Globus pallidus (tissue), 1 donor: ENCODE measurements around the gene CLMN.

Experiments
- DNase-seq: peaks from one replicate; pipeline ENCODE4 v3.0.0-alpha.2; 2015; ENCODE audit warnings: low spot score

Gene CLMN

DNA sequence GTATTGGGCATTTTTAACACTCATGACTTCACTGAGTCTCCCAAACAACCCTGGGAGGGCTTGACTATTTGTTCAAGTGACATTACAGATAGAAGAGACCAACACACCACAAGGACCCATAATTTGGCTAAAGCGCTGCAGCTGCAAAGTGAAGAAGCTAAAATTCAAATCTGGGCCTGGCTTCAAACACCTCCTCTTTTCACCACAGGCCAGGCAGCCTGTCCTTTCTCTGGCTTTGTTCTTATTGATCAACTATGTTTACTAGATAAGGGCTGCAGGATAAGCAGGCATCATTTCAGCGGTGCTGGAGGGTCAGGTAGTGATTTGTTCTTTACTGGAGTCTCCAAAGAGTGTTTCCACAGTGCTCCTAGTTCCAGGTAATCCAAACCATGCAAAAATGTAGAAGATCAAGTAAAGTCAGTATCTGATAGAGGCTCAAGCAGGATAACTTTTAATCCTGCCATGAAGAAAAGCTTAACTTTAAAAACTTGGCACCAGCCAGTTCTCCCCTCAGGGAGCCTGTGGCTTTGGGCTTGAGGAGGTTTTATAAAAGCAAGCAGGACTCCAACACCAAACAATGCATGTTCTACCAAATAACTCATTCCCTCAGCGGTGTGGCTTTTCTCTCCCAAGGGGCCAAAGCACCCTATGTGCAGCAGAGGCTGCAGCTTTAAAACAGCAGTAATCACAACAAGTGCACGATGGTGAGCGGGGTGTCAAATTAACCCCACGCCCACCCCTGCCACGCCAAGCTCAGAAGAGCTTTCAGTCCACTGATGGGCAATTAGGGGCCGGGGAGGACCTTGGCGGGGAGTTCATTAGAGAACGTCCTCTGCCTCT lies 16.8 kb downstream of the CLMN start:
- no peak for DNase-seq

DNA sequence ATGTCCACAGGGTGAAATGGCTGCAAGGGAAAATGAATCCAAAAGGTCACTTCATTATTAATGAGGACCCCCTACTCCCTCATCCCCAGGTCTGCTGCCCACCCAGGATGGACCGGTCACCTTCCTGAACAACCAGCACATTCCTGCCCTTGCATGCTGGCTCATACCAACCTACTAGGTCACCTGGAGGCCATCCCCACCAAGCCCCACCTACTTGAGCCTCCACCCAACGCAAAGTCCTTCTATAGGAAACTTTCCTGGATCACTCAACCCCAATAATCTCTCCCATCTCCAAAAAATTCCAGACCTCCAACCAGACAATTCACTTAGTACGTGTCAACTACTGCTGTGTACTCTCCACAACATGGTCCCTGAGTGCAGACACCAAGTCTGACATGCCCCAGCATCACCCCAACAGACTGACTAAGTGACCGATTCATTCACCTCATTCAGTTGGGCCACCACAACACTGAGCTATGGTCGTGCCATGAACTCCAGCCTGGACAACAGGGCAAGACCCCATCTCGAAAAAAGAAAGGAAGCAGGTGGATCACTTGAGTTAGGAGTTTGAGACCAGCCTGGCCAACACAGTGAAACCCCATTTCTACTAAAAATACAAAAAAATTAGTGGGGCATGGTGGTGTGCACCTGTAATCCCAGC lies 18.1 kb downstream of the CLMN start:
- no peak for DNase-seq

DNA sequence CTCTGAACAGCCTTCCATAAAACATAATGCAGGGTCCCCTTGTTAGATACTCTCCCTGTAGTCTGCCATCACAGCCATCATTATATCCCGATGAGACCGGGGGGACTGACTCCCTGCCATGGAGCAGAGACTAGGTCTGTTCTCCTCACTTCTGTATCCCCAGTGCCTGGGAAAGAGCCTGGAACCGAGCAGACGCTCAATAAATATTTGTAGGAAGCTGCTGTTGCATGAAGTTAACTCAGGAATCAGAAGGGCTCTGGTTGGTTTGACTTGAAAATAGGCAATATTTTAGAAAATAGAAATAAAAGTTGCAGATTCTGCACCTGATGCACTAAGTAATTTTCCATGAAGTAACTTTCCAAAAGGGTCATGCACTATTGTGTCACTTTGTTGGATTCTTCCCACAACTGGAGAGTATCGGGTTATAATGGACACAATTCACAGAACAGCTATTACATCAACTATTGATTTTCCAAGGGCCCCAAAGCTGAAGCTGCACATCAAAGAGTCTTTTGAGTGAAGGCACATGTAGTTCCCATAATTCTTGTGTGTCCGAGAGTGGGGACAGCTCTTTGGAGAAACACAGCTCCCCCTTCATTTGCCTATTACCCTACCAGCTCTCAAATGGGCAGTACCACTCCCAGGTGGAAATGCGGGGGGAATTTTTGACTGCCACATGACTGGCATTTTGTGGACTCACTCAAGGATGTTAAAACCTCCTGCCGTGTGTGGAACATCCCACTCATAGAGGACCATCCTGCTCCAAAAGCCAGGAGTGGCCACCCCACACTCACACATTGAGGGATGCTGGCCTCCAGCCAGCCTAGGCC lies 18.8 kb downstream of the CLMN start:
- peak; percentile 97 for DNase-seq

DNA sequence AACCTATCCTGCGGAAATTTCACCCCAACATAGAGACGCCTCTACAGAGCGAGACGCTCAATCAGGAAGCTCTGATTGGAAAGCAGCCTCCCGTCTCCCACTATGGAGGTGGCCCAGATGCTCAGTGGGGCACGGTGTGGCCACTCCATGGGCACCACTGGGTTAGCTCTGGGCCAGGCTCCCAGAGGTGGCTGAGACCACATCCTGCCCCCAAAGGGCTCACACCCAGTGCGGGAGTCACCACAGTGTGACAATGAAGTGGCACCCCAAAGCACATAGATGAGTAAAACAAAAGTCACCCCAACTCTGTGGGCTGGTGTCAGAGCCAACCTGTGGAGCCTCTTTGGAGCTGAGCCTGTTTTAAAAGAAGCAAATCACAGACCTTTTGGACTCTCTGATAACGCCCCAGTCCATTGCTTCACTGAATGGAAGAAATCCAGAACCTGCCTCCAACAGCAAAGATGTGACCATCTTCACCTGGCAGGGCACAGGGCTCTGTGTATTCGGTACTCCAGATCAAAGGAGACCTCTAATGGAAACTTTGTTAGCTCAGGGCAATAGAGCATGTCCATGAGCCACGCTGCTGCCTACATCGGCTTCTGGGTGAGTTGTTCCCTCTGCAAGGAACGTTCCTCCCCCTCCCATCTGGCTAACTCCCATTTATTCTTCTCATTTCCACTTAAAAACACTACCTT lies 19.6 kb downstream of the CLMN start:
- no peak for DNase-seq

DNA sequence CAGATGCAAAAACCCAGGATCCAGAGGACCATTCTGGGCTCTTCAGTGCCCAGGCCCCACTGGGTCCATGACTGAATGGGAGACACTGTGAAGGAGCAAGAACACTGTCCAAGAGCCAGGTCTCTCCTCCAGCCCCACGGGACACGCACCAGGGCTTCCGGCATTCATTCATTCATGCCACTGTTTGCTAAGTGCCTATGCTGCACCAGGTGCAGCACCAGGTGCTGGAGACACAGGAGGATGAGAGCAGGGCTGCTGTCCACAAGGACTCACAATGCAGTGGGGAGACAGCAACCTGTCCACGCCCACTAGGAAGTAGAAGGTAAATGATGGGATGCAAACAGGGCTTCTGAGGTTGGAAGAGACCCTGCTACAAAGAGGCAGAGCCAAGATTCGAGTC lies 20.4 kb downstream of the CLMN start:
- no peak for DNase-seq

DNA sequence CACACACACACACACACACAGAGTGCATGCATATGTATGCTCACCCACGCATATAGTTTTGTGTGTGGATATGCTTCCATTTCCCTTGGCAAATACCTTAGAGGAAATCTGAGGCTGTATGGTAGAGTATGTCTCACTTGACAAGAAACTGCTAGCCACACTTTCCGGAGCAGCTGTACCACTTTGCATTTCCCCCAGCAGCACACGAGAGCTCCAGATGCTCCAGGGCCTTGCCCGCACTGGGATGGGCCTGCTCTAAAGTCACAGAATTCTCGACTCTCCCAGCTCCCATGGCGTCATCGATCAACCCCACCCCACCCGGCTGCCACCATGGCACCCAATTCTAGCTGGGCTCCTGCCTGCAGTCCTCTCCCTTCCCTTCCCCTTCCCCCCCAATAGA lies 21.9 kb downstream of the CLMN start:
- DNase-seq = no peak

DNA sequence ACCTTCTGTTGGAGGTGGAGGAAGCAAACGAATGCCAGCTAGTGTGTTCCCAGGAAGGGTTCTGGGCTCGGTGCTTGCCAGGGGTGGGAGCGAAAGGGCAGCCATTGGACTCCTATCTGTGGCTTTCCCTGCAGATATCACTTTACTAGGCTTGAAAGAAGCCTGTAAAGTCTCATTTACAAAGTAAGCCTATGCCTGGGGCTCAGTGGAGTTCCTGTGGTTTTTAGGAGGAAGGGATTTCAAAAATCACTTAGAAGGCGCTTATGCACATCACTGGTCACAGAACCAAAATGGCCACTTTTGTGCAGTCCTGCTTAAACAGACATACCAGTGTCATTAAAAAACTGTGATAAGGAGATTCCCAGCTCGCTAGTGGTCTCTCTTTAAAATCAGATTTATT lies 22.7 kb downstream of the CLMN start:
- no peak for DNase-seq

DNA sequence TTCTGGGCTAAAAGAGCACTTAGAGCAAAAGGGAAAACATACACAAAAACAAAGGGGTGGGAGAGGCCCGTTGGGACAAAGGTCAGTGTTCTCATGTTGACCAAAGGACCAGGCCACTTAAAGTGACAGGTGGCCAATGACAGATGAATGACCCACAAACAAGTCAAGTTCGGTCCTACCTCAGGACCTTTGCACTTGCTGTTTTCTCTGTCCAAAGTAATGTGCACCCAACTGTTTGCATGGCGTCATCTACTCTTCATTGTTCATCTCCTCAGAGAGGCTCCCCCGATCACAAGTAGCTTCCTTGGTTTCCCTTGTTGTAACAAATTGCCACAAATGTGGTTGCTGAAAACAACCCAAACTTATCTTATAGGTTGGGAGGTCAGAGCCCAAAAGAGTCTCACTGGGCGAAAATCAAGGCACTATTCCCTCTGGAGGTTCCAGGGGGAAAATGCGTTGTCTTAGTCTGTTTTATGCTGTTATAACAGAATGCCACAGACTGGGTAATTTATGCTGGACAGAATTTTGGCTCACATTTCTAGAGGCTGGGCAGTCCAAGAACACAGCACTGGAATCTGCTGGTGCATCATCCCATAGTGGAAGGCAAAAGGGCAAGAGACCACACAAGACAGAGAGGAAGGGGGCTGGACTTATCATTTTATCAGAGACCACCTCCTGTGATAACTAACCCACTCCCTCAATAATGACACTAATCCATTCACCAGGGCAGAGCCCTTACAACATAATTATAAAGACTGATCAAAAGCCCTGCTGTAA lies 23.9 kb downstream of the CLMN start:
- DNase-seq = no peak

DNA sequence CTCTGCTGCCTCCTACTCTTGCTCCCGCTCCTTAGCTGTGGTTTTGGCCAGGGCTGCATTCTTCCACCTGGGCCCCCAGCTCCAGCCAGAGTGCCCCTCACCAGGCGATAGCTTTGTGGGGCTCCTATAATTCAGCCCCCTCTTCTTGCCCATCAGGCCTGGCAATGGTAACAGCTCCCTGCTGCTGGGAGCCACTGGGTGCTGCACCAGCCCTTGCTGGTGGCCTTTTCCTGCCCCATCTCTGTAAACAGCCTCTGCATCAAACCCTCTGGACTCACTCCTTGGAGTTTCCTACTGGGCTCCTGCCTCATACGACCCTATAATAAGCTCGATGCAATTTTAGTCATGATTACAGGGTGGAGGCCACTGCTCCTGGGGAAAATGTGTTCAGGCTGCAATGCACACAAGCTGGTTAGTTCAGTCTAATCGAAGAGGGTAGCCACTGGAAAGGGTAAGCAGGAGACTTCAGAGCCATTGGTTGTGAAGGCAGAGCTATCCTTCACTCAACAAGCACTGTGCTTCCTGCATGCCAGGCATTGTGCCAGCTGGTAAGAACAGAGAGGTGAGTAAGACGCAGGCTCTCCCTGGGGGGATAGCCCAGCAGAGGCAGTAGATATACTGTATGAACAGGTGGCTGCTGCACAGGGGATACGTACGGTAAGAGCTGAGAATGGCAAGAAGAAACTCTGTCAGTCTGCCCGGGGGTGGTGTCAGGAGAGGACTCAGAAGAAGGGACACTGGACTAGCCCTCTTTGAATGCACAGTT lies 24.7 kb downstream of the CLMN start:
- DNase-seq = no peak

DNA sequence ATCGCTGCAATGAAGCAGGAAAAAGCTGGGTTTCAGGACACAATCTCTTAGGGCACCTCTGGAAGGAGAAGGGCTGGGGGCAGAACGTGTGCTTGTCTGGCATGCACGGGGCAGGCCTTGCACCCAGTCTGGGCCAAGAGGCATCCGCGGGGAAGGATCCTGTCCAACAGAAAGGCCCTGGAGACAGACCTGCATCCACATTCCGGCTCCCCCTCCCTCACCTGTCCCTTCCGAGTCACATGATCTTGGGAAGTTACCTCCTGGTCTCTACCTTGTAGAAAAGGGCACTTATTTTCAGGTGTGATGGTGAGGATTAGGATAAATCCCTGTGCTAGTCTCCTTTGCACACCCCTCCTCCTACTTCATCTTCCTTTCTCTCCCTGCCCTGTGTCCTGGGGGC lies 25.4 kb downstream of the CLMN start:
- DNase-seq = no peak

DNA sequence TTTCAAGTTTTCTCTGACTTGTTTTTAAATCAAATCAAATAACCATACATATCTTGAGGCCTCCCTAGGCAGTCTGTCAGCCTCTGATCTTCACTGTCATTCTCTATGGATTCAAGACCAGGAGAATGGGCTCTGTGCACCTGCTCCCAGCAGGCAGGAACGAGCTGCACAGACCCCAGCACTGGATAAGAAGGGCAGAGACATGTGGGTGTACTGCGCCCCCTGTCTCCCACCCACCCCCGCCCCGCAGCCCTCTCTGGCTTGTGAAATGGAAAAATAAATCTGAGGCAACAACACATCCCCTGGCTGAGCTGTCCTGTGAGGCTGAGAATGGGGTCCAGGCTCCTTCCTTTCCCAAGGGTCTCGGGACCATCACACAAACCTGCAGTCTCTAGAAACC lies 26.3 kb downstream of the CLMN start:
- no peak for DNase-seq

DNA sequence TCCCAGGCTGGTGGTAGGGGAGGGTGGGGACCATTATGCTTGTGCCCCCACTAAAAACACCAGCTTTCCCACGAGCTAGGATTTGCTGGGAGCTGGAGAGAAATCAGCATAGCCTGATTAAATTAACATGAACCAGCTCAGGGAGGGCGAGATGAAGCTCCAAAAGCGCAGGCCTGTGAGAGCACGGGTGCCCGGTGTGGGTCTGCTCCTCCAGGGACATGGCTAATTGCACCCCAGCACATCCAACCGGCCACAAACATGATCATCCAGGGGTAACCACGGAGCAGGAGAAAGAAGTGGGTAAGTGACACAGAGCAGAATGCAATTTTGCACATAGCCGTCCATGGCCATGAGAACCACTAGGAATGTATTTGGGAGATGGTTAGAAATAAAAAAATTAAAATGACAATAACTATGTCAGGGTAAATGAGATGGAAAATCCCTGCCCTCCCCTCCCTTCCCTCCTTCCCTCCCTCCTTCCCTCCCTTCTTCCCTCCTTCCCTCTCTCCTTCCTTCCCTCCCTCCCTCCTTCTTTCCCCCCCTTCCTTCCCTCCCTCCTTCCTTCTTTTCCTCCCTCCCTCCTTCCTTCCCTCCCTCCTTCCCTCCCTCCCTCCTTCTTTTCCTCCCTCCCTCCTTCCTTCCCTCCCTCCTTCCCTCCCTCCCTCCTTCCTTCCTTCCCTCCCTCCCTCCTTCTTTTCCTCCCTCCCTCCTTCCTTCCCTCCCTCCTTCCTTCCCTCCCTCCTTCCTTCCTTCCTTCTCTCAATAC lies 26.9 kb downstream of the CLMN start:
- DNase-seq = no peak

DNA sequence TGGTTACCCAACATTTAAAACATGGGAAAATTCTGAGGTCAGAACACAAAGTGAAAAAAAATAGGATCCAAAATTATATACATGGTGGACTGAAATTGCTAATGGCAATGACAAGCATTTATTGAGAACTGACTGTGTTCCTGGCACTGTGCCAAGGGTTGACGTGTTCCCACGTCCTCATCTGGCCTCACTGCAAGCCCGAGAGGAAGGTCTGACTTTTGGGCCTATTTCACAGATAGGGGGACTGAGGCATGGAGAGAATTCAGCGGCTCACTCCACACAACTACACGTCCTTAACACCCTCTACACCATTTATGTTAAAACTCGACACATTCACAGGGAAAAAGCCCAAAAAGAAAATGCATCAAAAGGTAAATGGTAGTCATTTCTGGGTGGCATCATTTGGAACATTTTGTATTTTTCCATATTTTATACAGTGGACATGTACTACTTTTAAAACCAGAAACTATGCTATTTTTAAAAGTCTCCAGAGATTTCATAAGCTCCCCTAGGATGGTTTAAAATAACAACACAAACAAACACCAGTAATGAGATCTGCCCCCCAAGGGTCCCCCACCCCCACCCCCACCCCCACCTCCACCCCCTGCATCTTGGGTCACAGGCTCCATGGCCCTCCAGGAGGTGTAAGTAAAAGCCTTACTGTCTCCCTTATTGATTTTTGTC lies 27.7 kb downstream of the CLMN start:
- peak; percentile 72 for DNase-seq

DNA sequence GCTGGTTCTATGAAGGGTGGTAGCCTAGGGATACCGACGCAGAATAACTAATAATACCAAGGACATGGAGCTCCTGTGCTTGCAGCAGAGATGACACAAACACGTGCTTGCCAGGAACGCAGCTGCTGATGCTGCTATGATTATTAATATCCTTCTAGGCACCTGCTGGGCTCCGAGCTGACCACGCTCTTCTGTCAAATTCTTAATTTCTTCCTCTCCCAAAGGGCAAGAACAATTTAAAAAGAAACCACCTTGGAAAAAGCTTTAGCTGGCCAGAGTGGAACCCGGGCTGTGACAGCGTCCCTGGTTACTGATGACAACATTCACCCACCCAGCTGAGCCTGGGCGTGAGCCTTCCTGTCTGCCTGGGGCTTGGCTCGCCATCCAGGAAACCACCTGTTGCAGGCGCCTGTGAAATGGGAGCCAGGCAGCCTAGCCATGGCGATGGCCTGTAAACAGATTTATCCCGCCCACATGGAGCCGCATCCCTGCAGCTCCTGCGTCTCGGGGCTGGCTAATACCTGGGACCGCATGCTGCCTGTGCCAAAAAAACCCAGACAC lies 28.8 kb downstream of the CLMN start:
- no peak for DNase-seq

DNA sequence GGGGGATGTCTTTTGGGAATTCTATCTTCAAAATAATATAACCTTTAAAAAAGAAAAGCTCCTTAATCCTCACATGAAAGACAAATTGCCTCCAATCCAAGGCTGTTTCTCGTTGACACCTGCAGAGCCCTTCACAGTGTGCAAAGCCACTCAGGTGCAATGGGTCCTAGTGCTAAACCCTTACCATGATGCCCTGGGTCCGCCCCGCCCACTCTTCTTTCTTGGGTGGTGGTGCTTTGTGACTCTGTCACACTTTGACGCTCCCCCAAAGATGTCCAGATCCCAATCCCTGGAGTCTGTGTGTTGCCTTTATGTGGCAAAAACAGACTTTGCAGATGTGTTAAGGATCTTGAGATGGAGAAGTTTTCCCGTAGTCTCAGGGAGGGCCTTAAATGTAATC lies 29.7 kb downstream of the CLMN start:
- no peak for DNase-seq

DNA sequence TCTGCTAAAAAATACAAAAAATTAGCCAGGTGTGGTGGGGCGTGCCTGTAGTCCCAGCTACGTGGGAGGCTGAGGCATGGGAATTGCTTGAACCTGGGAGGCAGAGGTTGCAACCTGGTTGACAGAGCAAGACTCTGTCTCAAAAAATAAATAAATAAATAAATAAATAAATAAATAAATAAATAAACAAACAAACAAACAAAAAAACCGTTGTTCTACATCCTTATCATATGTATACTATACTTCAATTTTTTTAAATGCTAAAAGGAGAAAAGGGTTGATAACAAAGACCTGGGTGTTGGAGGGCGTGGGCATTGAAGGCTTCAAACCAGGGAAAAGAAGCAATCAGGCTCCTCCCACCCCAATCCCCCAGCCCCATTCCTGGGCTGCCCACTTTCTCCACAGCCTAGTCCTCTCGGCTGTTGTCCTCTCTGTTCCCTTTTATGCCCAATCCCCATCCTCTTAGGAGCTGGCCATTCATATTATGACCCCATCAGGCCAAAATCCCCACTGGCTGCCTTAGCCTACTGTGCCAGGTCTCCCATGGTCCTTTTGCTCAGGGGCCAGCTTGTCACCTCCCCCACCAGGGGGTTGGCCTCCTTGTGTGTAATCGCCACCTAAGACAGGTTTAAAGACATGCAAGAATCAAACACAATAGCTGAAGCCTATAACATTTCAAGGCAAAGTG lies 30.2 kb downstream of the CLMN start:
- DNase-seq = no peak

DNA sequence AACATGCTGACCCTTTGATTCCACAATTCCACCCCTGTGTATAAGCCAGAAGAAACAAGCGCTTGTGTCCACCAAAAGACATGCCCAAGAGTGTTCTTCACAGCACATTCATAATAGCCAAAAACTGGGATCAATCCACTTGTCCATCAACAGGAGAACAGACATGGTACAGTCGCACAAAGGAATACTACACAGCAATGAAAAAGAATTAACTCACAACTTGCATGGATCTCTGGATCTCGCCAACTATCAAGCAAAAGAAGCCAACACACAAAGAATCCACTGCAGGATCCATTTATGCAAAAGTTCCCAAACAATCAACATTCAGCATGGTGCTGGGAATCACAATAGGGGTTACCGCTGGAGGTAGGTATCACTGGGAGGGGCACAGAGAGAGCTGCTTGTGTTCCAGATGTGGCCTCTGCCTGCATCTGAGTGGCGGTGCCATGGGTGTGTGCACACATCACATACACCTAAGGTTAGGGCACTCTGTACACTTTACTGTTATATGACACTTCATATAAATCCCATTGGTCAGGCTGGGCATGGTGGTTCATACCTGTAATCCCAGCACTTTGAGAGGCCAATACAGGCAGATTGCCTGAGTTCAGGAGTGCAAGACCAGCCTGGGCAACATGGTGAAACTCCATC lies 30.9 kb downstream of the CLMN start:
- no peak for DNase-seq
